ENCODE data around the gene JOSD2.

Gene JOSD2

DNA sequence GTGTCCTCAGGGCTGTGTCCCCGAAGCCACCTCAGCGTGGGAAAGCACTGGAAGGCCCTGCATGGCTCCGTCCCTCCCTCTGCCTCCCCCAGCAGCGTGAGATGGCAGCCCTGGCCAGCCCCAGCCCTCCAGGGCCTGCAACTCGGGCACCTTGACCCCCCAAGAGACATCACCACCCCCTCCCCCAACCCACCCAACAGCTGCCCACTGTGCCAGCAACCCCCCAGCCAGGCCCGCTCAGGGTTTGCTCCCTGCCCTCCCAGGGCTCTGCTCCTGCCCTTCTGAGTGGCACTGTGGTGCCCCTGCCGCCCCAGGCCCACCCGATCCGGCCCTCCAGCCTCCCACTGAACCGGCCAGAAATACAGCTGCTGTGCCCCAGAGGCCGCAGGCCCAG, 4.2 kb upstream of the JOSD2 start:
- TF ChIP-seq, protein P1, sequence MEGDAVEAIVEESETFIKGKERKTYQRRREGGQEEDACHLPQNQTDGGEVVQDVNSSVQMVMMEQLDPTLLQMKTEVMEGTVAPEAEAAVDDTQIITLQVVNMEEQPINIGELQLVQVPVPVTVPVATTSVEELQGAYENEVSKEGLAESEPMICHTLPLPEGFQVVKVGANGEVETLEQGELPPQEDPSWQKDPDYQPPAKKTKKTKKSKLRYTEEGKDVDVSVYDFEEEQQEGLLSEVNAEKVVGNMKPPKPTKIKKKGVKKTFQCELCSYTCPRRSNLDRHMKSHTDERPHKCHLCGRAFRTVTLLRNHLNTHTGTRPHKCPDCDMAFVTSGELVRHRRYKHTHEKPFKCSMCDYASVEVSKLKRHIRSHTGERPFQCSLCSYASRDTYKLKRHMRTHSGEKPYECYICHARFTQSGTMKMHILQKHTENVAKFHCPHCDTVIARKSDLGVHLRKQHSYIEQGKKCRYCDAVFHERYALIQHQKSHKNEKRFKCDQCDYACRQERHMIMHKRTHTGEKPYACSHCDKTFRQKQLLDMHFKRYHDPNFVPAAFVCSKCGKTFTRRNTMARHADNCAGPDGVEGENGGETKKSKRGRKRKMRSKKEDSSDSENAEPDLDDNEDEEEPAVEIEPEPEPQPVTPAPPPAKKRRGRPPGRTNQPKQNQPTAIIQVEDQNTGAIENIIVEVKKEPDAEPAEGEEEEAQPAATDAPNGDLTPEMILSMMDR (IDR thresholded peaks at IDR 0.05), result no peak

DNA sequence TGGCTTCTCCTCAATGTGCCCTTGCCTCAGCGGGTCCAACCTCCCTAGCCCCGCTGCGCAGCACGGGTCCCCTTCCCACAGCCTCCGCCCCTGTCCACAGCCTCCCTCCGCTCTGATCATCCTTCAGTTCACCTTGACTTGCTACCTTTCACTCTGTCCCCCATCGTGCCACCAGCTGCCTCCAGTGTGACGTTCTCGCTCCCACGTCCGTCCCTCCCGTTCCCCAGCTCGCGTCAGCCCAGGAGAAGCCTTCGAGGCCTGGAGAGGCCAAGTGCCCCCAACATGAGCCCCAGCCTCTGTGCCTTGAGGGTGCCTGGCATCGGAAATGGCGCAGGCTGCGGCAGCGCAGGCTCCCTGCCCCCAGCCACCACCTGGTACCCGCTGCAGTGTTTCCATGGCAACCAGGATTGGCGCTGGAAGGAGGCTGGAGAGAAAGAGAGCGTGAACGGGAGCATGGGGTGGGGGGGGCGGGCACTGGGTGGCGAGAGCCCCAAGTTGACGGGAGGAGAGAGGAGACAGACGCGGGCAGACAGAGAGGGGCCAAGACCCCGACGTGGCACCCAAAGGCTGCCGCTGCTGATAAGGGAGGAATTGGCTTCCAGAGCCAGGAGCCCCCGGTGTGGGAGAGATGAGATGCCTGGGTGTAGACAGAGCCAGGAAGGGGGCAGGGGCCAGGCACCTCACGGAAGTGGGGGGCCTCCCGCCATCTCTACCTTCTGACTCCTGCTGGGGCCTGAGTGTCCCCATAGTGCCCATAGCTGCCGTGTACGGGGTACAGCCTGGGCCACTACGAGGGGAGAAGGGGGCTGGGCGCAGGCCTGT, 3.6 kb upstream of the JOSD2 start:
- TF ChIP-seq, protein P1 (IDR thresholded peaks at IDR 0.05), result no peak

DNA sequence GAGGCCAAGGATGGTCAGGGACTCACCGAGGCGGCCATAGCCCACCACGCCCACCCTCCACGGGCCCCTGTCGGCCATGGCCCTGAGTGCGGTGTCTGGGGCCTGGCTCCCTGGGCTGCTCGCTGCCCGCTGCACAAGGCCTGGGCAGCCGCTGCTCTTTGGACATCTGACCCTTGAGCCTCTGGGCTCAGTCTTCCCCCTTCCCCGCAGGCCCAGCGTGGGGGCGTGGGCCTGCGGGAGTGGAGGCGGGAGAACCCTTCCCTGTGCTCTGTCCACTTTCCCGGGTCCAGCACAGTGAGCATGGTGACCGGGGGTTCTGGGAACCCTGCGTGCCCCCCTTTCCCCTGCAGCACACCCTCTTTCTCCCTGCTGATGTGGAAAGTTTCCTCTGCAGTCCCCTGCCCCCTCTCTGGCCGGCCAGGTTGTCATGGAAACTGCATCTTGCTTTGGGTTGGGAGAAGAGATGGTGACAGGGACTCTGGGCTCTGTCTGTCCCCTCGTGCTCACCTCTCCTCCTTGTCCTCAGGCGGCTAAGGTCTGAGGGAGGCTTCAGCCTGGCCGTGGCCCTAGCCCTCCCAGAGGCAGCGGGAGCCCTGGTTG, 2.9 kb upstream of the JOSD2 start, which contains the start of gene ASPDH:
TSS of gene ASPDH (minus strand) at position 168 of the 600 bp plus-strand sequence. CDS start at position 78, 90 bp downstream.
- TF ChIP-seq, protein P1 (IDR thresholded peaks at IDR 0.05), result no peak

DNA sequence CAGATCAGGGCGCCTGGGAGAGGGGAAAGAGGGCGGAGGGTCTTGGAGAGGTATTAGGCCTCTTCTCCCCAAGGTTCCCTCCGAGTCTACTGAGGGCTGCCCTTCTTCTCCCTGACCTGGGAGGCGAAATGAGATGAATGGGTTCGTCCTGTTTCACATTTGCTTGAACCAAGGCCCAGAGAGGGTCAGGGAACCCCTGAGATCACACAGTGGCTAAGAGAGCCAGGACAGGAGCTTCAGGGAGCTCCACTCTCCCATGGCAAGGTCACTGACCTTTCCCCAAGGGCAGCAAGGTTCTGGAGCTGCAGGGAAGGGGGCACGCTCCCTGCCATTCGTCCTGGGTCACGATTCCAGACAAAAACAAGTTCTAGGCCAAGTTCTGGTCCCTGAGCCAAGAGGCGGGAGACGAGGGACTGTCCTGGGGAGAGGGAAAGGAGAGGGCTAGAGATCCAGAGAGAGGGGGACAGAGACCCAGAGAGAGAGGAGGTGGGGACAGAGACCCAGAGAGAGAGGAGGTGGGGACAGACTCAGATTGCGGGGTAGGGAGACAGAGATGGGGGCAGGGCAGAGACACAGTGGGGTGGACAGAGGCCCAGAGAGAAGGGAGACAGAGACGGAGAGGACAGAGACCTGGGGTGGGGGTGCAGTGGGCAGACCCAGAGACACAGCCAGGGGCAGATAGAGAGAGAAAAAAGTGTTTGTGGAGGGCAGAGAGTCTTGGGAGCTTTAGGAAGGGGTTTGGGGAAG, 2.2 kb upstream of the JOSD2 start:
- TF ChIP-seq, protein P1 (IDR thresholded peaks at IDR 0.05), result no peak

DNA sequence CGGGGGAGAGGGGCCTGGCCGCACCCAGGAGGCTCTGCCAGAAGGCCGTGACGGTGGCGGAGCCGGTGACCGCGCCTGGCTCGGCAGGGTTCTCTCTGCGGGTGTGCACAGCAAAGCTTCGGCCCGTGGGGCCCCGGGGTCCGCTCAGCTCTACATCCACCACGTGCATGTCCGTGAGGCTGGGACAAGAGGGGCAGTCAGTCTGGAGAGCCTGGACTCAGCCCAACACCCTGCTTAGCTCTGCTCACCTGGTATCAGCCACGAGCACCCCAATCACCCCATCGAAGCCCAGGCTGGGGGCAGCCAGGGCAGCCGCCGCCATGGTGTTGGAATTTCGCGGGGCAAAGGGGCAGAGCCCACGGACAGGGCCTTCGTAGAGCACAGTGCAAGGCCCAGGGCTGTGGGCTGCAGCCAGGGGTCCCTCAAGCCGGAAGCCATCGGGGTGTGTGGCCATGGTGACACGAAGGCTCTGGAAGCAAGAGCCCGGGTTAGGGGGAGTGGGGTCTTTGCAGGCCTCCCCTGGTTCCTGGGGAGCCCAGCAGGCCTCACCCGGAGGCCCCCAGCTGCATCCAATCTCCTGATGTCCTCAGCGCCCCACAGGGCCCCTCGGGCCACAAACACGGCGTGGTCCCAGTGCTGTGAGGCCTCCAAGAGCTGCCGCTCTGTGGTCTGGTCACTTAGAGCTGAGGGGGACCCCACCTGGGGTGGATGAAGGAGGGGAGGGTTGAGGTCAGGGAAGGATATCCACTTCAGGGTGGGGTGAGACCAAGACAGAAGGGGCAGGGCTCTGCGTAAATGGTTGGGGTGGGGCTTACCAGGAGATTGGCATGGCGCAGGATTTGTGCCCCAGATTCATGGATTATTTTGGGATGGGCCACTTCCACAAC, 1.4 kb upstream of the JOSD2 start:
- TF ChIP-seq, protein P1 (IDR thresholded peaks at IDR 0.05), result no peak

DNA sequence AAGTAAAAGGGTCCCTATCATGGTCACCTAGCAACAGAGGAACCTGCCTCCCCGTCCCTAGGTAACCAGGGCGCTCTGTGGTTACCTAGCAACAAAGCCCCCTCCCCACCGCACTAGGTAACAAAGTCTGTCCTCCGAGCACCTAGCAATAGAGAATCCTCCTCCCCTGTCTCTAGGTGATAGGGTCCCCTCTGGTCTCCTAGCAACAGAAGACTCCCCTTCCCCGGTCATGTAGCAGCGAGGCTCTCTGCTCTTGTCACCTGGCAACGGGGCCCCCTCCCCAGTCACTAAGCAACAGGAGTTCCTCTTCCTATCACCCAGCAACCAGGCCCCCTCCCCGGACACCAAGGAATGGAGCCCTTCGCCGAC, 307 bp downstream of the JOSD2 start:
- TF ChIP-seq, protein P1 (IDR thresholded peaks at IDR 0.05), result no peak

All from LNCAP (cell line).